NCI-H69 (cell line): ENCODE data around the gene RAB26.
"Not testable (repeated sequence)": the region's sequence is repeated elsewhere in the genome, so short reads cannot be mapped to it uniquely, and the experiment has no call there.

Source experiments
- DNase-seq: peaks from one replicate; lab custom pipeline; 2025; lab: John Stamatoyannopoulos, UW

Gene RAB26

DNA sequence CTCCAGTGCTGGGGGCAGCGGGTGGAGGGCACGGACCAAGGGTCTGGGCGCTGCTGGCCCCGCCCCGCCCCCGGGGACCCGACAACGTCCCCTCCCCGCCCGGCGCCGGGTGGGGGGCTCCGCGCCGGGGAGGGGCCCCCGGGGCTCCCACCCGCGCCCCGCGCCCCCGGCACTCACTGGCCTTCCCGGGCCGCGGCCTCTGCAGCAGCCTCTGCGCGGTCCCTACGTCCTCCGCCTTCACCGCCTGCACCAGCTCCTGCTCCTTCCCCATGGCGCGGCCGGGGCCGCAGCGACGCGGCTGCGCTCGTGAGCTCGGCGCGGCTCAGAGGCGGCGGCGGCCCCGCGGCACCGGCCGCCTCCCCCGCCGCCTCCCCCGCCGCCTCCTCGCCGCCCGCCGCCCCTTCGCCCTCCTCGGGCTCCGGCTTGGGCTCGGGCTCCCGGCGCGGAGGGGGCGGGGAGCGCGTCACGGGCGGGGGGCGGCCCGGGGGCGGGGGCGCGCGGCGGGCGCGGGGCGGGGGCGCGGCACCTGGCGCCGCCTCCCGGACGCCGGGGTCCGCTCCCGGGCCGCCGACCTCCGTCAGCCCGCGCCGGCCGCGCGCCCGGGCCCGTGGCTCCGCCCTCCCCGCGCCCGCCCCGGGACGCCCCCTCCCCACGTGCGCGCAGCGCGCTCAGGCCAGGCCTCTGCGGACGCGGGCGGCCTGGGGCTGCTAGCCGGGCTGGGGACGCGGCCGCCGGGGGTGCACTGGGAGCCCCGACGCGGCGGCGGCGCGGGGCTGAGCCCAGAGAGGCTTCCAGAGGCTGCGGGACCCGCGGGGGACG is 47.9 kb downstream of the RAB26 start, which contains the start of gene CASKIN1:
TSS of gene CASKIN1 (minus strand) at position 444 of the 819 bp plus-strand sequence. CDS start at position 271, 173 bp downstream.
- peak; percentile 69 for DNase-seq

GRCh38 chr16:2196981-2197511 is 48.6 kb downstream of the RAB26 start:
- no peak for DNase-seq

DNA sequence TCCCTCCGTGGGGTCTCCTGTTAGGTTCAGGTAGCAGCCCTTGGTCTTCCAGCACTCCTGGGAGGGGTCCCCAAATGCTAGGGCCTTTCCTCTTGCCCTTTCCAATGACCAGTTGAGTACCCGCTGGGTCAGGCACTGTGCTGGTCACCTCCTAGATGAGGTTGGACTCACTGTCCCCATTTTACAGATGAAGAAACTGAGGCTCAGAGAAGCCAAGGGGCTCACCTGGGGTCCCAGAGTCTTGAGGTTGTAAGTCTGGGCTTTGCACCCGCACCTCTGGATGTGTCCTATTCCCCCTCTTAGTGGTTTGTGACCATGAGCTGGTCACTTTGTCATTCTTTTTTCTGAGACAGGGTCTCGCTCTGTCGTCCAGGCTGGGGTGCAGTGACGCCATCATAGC is 49.3 kb downstream of the RAB26 start:
- DNase-seq: no peak

- no peak for DNase-seq
Observed at GRCh38 chr16:2198283-2198682, 49.9 kb downstream of the RAB26 start.

DNA sequence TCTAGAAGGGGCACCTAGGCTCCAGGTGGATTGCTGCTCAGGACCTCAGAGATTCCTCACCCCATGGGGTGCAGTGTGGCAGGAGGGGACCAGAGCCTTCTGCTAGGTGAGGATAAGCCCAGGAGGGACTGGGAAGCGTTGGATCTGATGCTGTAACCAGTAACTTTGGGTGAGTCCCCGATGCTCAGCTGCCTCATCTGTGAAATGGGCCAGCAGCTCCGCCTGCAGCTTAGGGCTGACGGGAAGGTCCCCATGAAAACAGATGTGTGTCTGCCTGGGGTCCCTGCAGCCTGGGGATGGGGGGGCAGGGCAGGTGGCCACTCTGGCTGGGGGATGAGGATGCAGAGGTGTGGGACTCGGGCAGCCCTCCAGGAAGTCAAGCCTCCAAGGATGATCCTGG is 50.7 kb downstream of the RAB26 start:
- no peak for DNase-seq

DNA sequence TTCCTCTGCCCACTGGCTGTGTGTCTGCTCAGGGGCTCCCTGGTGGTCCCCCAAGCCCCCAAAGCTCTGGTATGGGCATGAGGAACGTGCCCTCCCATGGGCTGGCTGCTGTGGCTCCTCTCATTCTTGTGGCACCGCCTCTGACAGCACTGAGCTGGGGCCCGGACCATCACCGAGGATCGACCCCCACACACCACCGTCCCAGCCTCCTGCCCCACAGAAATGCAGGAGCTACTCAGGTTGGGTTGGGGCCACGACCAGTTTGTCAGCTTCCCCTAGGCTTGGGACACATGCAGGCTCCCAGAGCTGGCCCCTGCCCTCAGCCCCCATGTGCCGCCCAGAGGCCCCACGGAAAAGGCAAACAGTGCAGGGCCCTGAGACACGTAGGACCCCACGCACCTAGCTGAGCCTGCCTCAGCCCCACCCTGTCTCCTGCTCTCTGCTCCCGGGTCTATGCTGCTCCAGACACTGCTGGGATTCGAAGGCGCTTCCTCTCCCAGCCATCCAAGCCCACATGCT is 51.3 kb downstream of the RAB26 start:
- no peak for DNase-seq

- no peak for DNase-seq
Observed at GRCh38 chr16:2200313-2200712, 51.9 kb downstream of the RAB26 start.

GRCh38 chr16:2203119-2203688 is 54.8 kb downstream of the RAB26 start:
- DNase-seq: not testable (repeated sequence)
